AG08396 (cell line): ENCODE data around the gene TSR2.
"Not testable (repeated sequence)": the region's sequence is repeated elsewhere in the genome, so short reads cannot be mapped to it uniquely, and the experiment has no call there.

Source experiments
- DNase-seq: peaks from one replicate; pipeline ENCODE4 v3.0.0; 2012; ENCODE audit warnings: low spot score, mixed read lengths

The TSR2 gene

GRCh38 chrX:54473993-54474859 lies 34.0 kb downstream of the TSR2 start:
- DNase-seq: no peak

- no peak for DNase-seq
Measured at GRCh38 chrX:54479136-54480111, 39.2 kb downstream of the TSR2 start.

GRCh38 chrX:54482839-54483593 lies 42.8 kb downstream of the TSR2 start:
- DNase-seq: no peak

GRCh38 chrX:54483946-54484345 lies 43.7 kb downstream of the TSR2 start:
- DNase-seq: no peak

- DNase-seq: no peak
Measured at GRCh38 chrX:54484666-54485065, 44.5 kb downstream of the TSR2 start.

- not testable (repeated sequence) for DNase-seq
Measured at GRCh38 chrX:54489819-54490218, 49.6 kb downstream of the TSR2 start.

GRCh38 chrX:54492340-54492739 lies 52.1 kb downstream of the TSR2 start:
- peak; percentile 67 for DNase-seq

- peak; percentile 2 for DNase-seq
Measured at GRCh38 chrX:54494166-54494988, 54.2 kb downstream of the TSR2 start.
